DMS53 treated with DMSO at 0.1 percent for 48 hours (cell line): ENCODE measurements around the gene CPLX3.
A peak's percentile ranks its signal among the peaks of the same experiment; 100 is the strongest.

ENCODE experiments used
- DNase-seq: peaks from one replicate; lab custom pipeline; 2025; ENCODE audit not compliant: unreplicated experiment; lab: John Stamatoyannopoulos, UW

Gene CPLX3

GRCh38 chr15:74843891-74844299 lies 17.5 kb downstream of the CPLX3 start:
- DNase-seq = no peak

GRCh38 chr15:74844319-74845207 lies 18.1 kb downstream of the CPLX3 start:
- no peak for DNase-seq

GRCh38 chr15:74845208-74845568 lies 18.8 kb downstream of the CPLX3 start:
- no peak for DNase-seq

GRCh38 chr15:74845581-74845980 lies 19.2 kb downstream of the CPLX3 start:
- no peak for DNase-seq

GRCh38 chr15:74847432-74847831 lies 21.0 kb downstream of the CPLX3 start:
- DNase-seq = no peak

- DNase-seq = no peak
These were observed 24.0 kb downstream of the CPLX3 start for GRCh38 chr15:74850393-74850792.

GRCh38 chr15:74851960-74852359 lies 25.5 kb downstream of the CPLX3 start:
- DNase-seq = no peak

- no peak for DNase-seq
These were observed 28.1 kb downstream of the CPLX3 start for GRCh38 chr15:74854453-74855022.

- no peak for DNase-seq
These were observed 29.4 kb downstream of the CPLX3 start for GRCh38 chr15:74855857-74856256.

GRCh38 chr15:74856537-74856936 lies 30.1 kb downstream of the CPLX3 start:
- DNase-seq = no peak

GRCh38 chr15:74857082-74857655 lies 30.7 kb downstream of the CPLX3 start:
- DNase-seq = peak; percentile 85

GRCh38 chr15:74857671-74858368 lies 31.4 kb downstream of the CPLX3 start:
- no peak for DNase-seq

- no peak for DNase-seq
These were observed 31.9 kb downstream of the CPLX3 start for GRCh38 chr15:74858369-74858740.

- DNase-seq = no peak
These were observed 37.0 kb downstream of the CPLX3 start for GRCh38 chr15:74863239-74864056.

GRCh38 chr15:74864296-74864695 lies 37.9 kb downstream of the CPLX3 start:
- no peak for DNase-seq

GRCh38 chr15:74865316-74865715 lies 38.9 kb downstream of the CPLX3 start:
- DNase-seq = no peak

- no peak for DNase-seq
These were observed 39.7 kb downstream of the CPLX3 start for GRCh38 chr15:74866090-74866489.

GRCh38 chr15:74867466-74868038 lies 41.1 kb downstream of the CPLX3 start:
- no peak for DNase-seq

GRCh38 chr15:74868059-74868458 lies 41.6 kb downstream of the CPLX3 start:
- DNase-seq = no peak

GRCh38 chr15:74869372-74869725 lies 42.9 kb downstream of the CPLX3 start:
- DNase-seq = no peak
